HL-60/S4 treated with retinoic acid at 250 ng/mL for 4 days and 3 days (cell line): Measurements from ENCODE around the gene PCDHGB5.

ENCODE experiments used
- in situ Hi-C: fragments of 300-500 bp; cut with MboI; formaldehyde crosslinking; loops from 2 replicates; pipeline ENCODE4 v1.7.0; 2022; ENCODE audit warnings: low sequenced_read_pairs

PCDHGB5 gene

GRCh38 chr5:141439411-141440141, 41.8 kb downstream of the PCDHGB5 start:
- in situ Hi-C loops = no loop called here

- in situ Hi-C loops = no loop called here
Observed at GRCh38 chr5:141440341-141440740, 42.6 kb downstream of the PCDHGB5 start.

DNA sequence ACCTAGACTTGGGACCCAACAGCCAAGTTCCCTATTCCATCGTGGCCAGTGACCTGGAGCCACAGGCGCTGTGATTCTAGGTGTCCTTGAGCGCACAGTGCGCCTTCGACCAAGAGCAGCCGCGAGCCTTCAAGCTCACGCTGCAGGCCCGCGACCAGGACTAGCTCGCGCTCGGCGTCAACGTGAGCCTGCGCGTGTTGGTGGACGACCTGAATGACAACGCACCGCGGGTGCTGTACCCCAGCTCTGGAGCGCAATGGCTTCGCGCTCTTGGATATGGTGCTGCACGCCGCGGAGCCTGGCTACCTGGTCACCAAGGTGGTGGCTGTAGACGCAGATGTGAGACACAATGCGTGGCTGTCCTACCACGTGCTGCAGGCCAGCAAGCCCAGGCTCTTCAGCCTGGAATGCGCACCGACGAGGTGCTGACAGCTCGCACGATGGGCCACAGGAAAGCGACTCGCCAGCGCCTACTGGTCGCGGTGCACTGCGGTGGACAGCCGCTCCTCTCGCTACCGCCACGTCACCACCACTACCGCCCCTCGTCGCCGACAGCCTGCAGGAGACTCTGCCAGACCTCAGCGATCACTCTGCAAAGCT, 43.9 kb downstream of the PCDHGB5 start:
- in situ Hi-C loops = no loop called here
